Measurements from ENCODE around the gene LHFPL6.

The LHFPL6 gene

DNA sequence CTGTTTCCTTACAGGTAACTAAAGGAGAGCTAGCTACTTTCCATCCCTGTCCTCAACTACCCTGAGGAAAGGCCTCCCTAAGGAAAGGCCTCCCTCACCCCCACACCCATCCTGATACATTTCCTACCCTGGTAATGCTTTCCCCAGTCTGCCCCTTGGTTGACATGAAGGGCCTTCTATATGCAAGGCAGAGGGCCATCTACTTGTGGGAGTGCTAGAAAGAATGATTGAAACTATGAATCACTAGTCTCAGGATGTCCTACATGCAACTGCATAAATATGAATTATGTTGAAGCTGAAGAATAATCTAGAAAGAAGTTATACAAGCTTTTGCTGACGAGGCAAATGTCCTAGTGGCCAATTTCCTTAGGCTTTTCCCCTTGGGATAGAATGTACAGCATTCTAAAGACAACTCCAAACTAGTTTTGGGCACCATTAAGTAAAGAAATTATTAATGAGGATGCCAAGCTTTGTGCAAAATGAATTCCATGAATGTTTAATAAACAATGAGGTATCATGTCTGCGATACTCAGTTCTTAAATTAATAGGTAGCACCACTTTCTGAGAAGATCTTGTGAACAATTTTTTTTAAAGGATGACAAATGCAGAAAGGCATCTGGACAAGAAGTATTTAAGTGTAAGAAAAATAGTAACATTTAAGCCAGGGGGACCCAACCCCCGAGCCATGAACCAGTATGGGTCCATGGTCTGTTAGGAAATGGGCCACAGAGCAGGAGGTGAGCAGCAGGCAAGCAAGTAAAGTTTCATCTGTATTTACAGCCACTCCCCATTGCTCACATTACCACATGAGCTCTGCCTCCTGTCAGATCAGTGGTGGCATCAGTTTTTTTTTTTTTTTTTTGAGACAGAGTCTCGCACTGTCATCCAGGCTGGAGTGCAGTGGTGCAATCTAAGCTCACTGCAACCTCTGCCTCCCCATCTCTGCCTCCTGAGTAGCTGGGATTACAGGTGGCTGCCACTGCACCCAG, 223.0 kb downstream of the LHFPL6 start:
- Histone ChIP-seq H3K27me3 (ENCODE audit: control insufficient read depth, insufficient read depth, low read length) (peaks cover 33% of the 10 kb centered on the region), H3K4me3 (ENCODE audit: low read length) (no peak overlapping the region), H3K9me3 (ENCODE audit: control insufficient read depth, insufficient read depth, low read length) (no peaks in the 10 kb centered on the region), H3K4me1 (ENCODE audit: control insufficient read depth, insufficient read depth, low read length) (no peaks in the 10 kb centered on the region), H3K36me3 (ENCODE audit: control insufficient read depth, insufficient read depth, low read length) (no peaks in the 10 kb centered on the region), H3K27ac (ENCODE audit: low read length) (no peak overlapping the region)
- WGBS (ENCODE audit: insufficient coverage, insufficient read length), result no CpG with 5 or more reads among the region's 4 CpGs
- DNase-seq (ENCODE audit: low read depth, low spot score), result no peak

GRCh38 chr13:39379118-39379517, 223.9 kb downstream of the LHFPL6 start:
- H3K4me1 ChIP-seq (ENCODE audit: control insufficient read depth, insufficient read depth, low read length), result no peaks in the 10 kb centered on the region
- H3K27me3 ChIP-seq (ENCODE audit: control insufficient read depth, insufficient read depth, low read length), result peaks cover 24% of the 10 kb centered on the region
- H3K4me3 ChIP-seq (ENCODE audit: low read length), result no peak overlapping the region
- no peak for DNase-seq (ENCODE audit: low read depth, low spot score)
- no peak overlapping the region for H3K27ac ChIP-seq (ENCODE audit: low read length)
- no peaks in the 10 kb centered on the region for H3K9me3 ChIP-seq (ENCODE audit: control insufficient read depth, insufficient read depth, low read length)
- H3K36me3 ChIP-seq (ENCODE audit: control insufficient read depth, insufficient read depth, low read length), result no peaks in the 10 kb centered on the region
- no CpG with 5 or more reads among the region's 2 CpGs for WGBS (ENCODE audit: insufficient coverage, insufficient read length)

DNA sequence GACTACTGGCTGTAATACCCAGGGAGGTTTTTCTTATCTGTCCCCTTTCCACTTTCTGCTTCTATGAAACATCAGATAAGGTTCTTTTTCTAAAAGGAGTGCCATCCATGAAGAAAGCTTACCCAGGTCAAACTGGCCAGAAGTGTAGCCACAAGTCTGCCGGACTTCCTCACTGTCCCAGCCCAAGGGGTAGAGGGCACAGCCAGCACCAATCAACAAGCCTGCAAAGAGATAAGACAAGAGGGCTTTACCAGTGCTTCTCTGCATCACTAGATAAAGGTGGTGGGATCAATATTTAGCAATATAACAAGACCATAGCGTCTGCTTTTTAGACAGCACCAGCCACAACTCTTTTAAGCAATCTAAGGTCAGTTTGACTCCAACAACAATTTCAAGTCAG, 224.7 kb downstream of the LHFPL6 start:
- no peak for DNase-seq (ENCODE audit: low read depth, low spot score)
- WGBS (ENCODE audit: insufficient coverage, insufficient read length), result no CpG with 5 or more reads among the region's 2 CpGs
- Histone ChIP-seq H3K27ac (ENCODE audit: low read length) (no peak overlapping the region), H3K36me3 (ENCODE audit: control insufficient read depth, insufficient read depth, low read length) (no peaks in the 10 kb centered on the region), H3K27me3 (ENCODE audit: control insufficient read depth, insufficient read depth, low read length) (peaks cover 16% of the 10 kb centered on the region), H3K4me3 (ENCODE audit: low read length) (no peak overlapping the region), H3K9me3 (ENCODE audit: control insufficient read depth, insufficient read depth, low read length) (no peaks in the 10 kb centered on the region), H3K4me1 (ENCODE audit: control insufficient read depth, insufficient read depth, low read length) (no peaks in the 10 kb centered on the region)

- H3K9me3 ChIP-seq (ENCODE audit: control insufficient read depth, insufficient read depth, low read length), result no peaks in the 10 kb centered on the region
- H3K27me3 ChIP-seq (ENCODE audit: control insufficient read depth, insufficient read depth, low read length), result peaks cover 10% of the 10 kb centered on the region; the same call in 1 of the 2 replicates
- no CpG with 5 or more reads among the region's 1 CpG for WGBS (ENCODE audit: insufficient coverage, insufficient read length)
Measured at GRCh38 chr13:39377699-39378098, 225.3 kb downstream of the LHFPL6 start.

DNA sequence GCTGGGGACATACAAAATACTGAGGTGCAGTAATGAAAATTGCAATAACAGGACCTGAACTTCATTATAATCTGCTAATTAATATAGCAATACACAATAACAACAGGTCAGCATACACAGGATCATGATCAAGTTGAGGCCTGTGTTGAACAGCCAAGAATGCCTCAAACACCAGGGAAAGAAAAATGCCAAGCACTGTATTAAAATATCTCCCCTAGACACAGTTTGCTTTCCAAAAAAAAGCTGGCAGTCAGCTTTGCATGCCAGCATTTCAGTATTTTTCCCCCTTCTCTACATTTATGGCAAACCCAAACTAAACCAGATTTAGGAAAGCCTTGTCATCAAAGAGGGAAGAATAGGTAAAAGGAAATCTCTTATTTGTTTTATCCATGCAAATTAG, 226.9 kb downstream of the LHFPL6 start:
- no peaks in the 10 kb centered on the region for H3K36me3 ChIP-seq (ENCODE audit: control insufficient read depth, insufficient read depth, low read length)
- H3K27me3 ChIP-seq (ENCODE audit: control insufficient read depth, insufficient read depth, low read length), result peaks cover 1% of the 10 kb centered on the region; the same call in 1 of the 2 replicates
- no peak overlapping the region for H3K4me3 ChIP-seq (ENCODE audit: low read length)
- H3K9me3 ChIP-seq (ENCODE audit: control insufficient read depth, insufficient read depth, low read length), result no peaks in the 10 kb centered on the region
- H3K27ac ChIP-seq (ENCODE audit: low read length), result no peak overlapping the region
- no peak for DNase-seq (ENCODE audit: low read depth, low spot score)
- H3K4me1 ChIP-seq (ENCODE audit: control insufficient read depth, insufficient read depth, low read length), result no peaks in the 10 kb centered on the region

More at GRCh38 chr13:39377699-39378098, 225.3 kb downstream of the LHFPL6 start:
- no peaks in the 10 kb centered on the region for H3K4me1 ChIP-seq (ENCODE audit: control insufficient read depth, insufficient read depth, low read length)
- no peaks in the 10 kb centered on the region for H3K36me3 ChIP-seq (ENCODE audit: control insufficient read depth, insufficient read depth, low read length)
- no peak for DNase-seq (ENCODE audit: low read depth, low spot score)
- H3K27ac ChIP-seq (ENCODE audit: low read length), result no peak overlapping the region
- H3K4me3 ChIP-seq (ENCODE audit: low read length), result no peak overlapping the region

DNA sequence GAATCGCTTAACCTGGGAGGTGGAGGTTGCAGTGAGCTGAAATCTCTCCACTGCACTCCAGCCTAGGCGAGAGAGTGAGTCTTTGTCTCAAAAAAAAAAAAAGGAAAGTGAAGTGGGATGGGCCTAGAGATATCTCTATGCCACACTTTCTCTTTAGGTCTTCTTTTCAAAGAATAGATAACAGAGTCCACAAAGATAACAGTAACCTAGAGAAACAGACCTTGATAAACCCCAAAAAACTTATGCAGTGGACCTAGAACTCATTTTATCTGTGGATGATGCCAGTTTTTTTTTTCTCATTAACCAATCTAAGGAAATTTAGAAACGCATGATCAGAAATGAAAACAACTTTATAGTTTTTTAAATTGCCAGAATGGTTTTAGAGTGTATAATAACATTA, 227.4 kb downstream of the LHFPL6 start:
- Histone ChIP-seq H3K27me3 (ENCODE audit: control insufficient read depth, insufficient read depth, low read length) (peaks cover 1% of the 10 kb centered on the region; the same call in 1 of the 2 replicates), H3K27ac (ENCODE audit: low read length) (no peak overlapping the region), H3K4me3 (ENCODE audit: low read length) (no peak overlapping the region), H3K9me3 (ENCODE audit: control insufficient read depth, insufficient read depth, low read length) (no peaks in the 10 kb centered on the region), H3K36me3 (ENCODE audit: control insufficient read depth, insufficient read depth, low read length) (no peaks in the 10 kb centered on the region), H3K4me1 (ENCODE audit: control insufficient read depth, insufficient read depth, low read length) (no peaks in the 10 kb centered on the region)
- WGBS (ENCODE audit: insufficient coverage, insufficient read length), result no CpG with 5 or more reads among the region's 3 CpGs
- no peak for DNase-seq (ENCODE audit: low read depth, low spot score)

DNA sequence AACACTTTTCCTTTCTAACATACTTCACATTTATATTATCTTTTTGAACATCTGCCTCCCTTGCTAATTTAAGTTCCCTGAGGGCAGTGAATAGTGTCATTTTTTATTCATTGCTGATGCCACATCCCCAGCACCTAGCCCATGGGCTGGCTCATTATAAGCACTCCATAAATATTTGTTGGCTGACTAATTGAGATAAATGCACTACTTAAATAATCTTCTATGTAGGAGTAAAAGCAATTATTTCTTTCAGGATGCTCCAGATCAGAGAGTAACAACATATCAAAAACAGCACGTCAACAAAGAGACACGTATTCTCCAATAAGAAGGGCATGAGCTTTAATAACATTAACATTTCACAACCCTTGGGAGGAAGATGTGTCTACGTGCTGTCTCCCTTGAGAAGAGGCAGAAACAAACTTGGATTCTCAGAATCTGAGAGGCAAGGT, 228.2 kb downstream of the LHFPL6 start:
- no peaks in the 10 kb centered on the region for H3K4me1 ChIP-seq (ENCODE audit: control insufficient read depth, insufficient read depth, low read length)
- H3K9me3 ChIP-seq (ENCODE audit: control insufficient read depth, insufficient read depth, low read length), result no peaks in the 10 kb centered on the region
- H3K27ac ChIP-seq (ENCODE audit: low read length), result no peak overlapping the region
- DNase-seq (ENCODE audit: low read depth, low spot score), result no peak
- H3K4me3 ChIP-seq (ENCODE audit: low read length), result no peak overlapping the region
- peaks cover 1% of the 10 kb centered on the region; the same call in 1 of the 2 replicates for H3K27me3 ChIP-seq (ENCODE audit: control insufficient read depth, insufficient read depth, low read length)
- no peaks in the 10 kb centered on the region for H3K36me3 ChIP-seq (ENCODE audit: control insufficient read depth, insufficient read depth, low read length)
- no CpG with 5 or more reads among the region's 3 CpGs for WGBS (ENCODE audit: insufficient coverage, insufficient read length)

DNA sequence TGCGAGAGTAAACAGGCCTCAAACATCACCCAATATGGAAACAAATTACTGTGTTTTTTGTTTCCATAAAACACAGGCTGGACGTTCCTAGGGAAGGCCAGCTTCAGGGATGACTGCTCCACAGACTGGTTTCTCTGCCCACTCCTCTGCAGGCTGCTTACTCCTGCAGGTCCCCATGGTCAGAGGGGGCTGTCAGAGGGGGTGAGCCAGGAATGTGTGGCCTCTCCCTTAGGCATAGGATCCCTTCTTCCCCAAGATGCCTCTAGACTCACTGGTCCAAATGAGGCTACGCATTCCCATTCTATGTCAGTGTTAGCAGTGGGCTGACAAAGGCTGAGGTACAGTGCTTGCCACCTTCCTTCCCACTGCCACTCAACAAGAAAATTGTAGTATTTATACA, 229.8 kb downstream of the LHFPL6 start:
- Histone ChIP-seq H3K27ac (ENCODE audit: low read length) (no peak overlapping the region), H3K4me3 (ENCODE audit: low read length) (no peak overlapping the region), H3K4me1 (ENCODE audit: control insufficient read depth, insufficient read depth, low read length) (no peaks in the 10 kb centered on the region), H3K27me3 (ENCODE audit: control insufficient read depth, insufficient read depth, low read length) (no peaks in the 10 kb centered on the region; the same call in 1 of the 2 replicates), H3K36me3 (ENCODE audit: control insufficient read depth, insufficient read depth, low read length) (no peaks in the 10 kb centered on the region), H3K9me3 (ENCODE audit: control insufficient read depth, insufficient read depth, low read length) (no peaks in the 10 kb centered on the region)
- no CpG with 5 or more reads among the region's 3 CpGs for WGBS (ENCODE audit: insufficient coverage, insufficient read length)
- DNase-seq (ENCODE audit: low read depth, low spot score), result no peak

GRCh38 chr13:39371706-39372105, 231.3 kb downstream of the LHFPL6 start:
- Histone ChIP-seq H3K4me3 (ENCODE audit: low read length) (no peak overlapping the region), H3K9me3 (ENCODE audit: control insufficient read depth, insufficient read depth, low read length) (no peaks in the 10 kb centered on the region), H3K27ac (ENCODE audit: low read length) (no peak overlapping the region), H3K36me3 (ENCODE audit: control insufficient read depth, insufficient read depth, low read length) (no peaks in the 10 kb centered on the region), H3K4me1 (ENCODE audit: control insufficient read depth, insufficient read depth, low read length) (no peaks in the 10 kb centered on the region), H3K27me3 (ENCODE audit: control insufficient read depth, insufficient read depth, low read length) (no peaks in the 10 kb centered on the region; the same call in 1 of the 2 replicates)
- no peak for DNase-seq (ENCODE audit: low read depth, low spot score)
- no CpG with 5 or more reads among the region's 5 CpGs for WGBS (ENCODE audit: insufficient coverage, insufficient read length)

GRCh38 chr13:39370554-39370953, 232.4 kb downstream of the LHFPL6 start:
- no CpG with 5 or more reads among the region's 4 CpGs for WGBS (ENCODE audit: insufficient coverage, insufficient read length)
- no peak overlapping the region for H3K4me3 ChIP-seq (ENCODE audit: low read length)
- no peak for DNase-seq (ENCODE audit: low read depth, low spot score)
- H3K27ac ChIP-seq (ENCODE audit: low read length), result no peak overlapping the region
- H3K27me3 ChIP-seq (ENCODE audit: control insufficient read depth, insufficient read depth, low read length), result no peaks in the 10 kb centered on the region; the same call in 1 of the 2 replicates
- H3K9me3 ChIP-seq (ENCODE audit: control insufficient read depth, insufficient read depth, low read length), result no peaks in the 10 kb centered on the region
- no peaks in the 10 kb centered on the region for H3K36me3 ChIP-seq (ENCODE audit: control insufficient read depth, insufficient read depth, low read length)
- H3K4me1 ChIP-seq (ENCODE audit: control insufficient read depth, insufficient read depth, low read length), result no peaks in the 10 kb centered on the region

All from iPS DF 6.9 (cell line).